ENCODE results near the gene SUSD1. TPM values are rescaled to one million over a fixed set of nuclear protein-coding genes. Genes with fewer than 3 reads are reported as not detected.

The SUSD1 gene
- total RNA-seq, 1 experiment from 2014 or later = 8.1 TPM

DNA sequence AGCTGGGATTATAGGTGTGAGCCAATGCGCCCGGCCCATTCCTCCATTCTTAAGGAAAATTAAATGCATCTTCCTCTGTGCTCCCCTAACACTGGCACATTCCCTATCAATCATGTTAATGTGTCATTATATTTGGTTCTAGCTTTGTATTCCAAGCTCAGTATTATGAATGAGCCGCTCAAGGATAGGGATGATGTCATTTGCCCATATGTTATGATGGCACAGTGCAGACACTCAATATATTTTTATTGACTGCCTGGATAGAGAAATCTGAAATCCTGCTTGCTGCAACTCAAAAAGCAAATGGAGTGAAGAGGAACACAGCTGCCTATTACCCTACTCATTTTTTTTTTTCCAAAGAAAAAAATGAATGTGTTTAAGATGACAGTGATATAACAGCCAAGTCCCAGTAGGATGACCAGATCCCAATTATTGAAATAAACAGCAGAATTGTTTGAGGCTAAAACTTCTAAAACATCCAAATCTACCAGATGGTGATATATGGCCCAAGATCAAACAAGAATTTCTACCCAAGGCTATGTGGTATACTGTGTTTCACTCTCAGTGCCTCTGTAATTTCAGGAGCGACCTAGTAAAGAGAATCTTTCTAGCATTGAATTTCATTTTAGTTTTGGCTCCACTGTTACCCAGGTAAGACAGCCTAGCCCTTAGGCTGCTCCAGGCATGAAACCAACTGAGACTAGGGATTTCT, 16.3 kb downstream of the SUSD1 start:
- no peak overlapping the region for H2BK15ac ChIP-seq (ENCODE audit: low read depth, low read length)
- TF ChIP-seq, protein P1, sequence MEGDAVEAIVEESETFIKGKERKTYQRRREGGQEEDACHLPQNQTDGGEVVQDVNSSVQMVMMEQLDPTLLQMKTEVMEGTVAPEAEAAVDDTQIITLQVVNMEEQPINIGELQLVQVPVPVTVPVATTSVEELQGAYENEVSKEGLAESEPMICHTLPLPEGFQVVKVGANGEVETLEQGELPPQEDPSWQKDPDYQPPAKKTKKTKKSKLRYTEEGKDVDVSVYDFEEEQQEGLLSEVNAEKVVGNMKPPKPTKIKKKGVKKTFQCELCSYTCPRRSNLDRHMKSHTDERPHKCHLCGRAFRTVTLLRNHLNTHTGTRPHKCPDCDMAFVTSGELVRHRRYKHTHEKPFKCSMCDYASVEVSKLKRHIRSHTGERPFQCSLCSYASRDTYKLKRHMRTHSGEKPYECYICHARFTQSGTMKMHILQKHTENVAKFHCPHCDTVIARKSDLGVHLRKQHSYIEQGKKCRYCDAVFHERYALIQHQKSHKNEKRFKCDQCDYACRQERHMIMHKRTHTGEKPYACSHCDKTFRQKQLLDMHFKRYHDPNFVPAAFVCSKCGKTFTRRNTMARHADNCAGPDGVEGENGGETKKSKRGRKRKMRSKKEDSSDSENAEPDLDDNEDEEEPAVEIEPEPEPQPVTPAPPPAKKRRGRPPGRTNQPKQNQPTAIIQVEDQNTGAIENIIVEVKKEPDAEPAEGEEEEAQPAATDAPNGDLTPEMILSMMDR (conservative IDR thresholded peaks at IDR 0.05) = no peak

More for the DNA sequence above, 16.3 kb downstream of the SUSD1 start:
- no peak overlapping the region for H3K18ac ChIP-seq (ENCODE audit: insufficient read length, low read depth, low read length)
- no peak overlapping the region for H3K4me2 ChIP-seq (ENCODE audit: insufficient read depth, insufficient read length, low read length)
- Mint-ChIP-seq H3K4me3 (no peak overlapping the region), H3K9me3 (no peaks in the 10 kb centered on the region), H3K27me3 (ENCODE audit: low read depth) (no peaks in the 10 kb centered on the region), H3K36me3 (ENCODE audit: insufficient read depth in 1 of 3, low read depth in 3 of 3) (no peaks in the 10 kb centered on the region; a peak in 1 of 7 replicates), H3K4me1 (no peaks in the 10 kb centered on the region), H3K27ac (0 out of 7 replicates have a peak overlapping the region, but pooled peaks of 1 of the 3 experiments have one; percentile 55)
- no peak overlapping the region for H2BK120ac ChIP-seq (ENCODE audit: low read depth, low read length, poor library complexity, severe bottlenecking)
- H2BK20ac ChIP-seq (ENCODE audit: low read depth, low read length, poor library complexity, severe bottlenecking) = no peak overlapping the region
- no peaks in the 10 kb centered on the region for H3K23me2 ChIP-seq (ENCODE audit: insufficient read length, low read depth, low read length, poor library complexity, severe bottlenecking)
- H3K79me1 ChIP-seq (ENCODE audit: insufficient read depth, low read depth, low read length, poor library complexity, severe bottlenecking) = no peaks in the 10 kb centered on the region
- H3K23ac ChIP-seq (ENCODE audit: insufficient read length, low read depth, low read length) = no peak overlapping the region
- H4K91ac ChIP-seq (ENCODE audit: insufficient read length, low read depth, low read length) = no peak overlapping the region
- no peak for DNase-seq
- no peak overlapping the region for H2AK5ac ChIP-seq (ENCODE audit: insufficient read length, low read length)
- H3K27ac ChIP-seq (ENCODE audit: insufficient read length, low read depth, low read length) = no peak overlapping the region
- no peak overlapping the region for H4K8ac ChIP-seq (replicated peaks; ENCODE audit: insufficient read length, low read depth, low read length)
- WGBS (ENCODE audit: extremely low coverage, insufficient read length, low lambda C conversion rate) = no CpG with 5 or more reads among the region's 4 CpGs
- H3K4me1 ChIP-seq (ENCODE audit: insufficient read depth, low read length) = no peaks in the 10 kb centered on the region
- no peak overlapping the region for H2BK5ac ChIP-seq (ENCODE audit: insufficient read length, low read length)
- H4K20me1 ChIP-seq (ENCODE audit: control insufficient read depth, insufficient read depth, insufficient read length) = no peaks in the 10 kb centered on the region
- no peak overlapping the region for H3K4ac ChIP-seq (ENCODE audit: low read depth, low read length)
- H2BK12ac ChIP-seq (ENCODE audit: insufficient read length, low read depth, low read length) = no peak overlapping the region
- H3K14ac ChIP-seq (ENCODE audit: insufficient read depth, low read length) = no peak overlapping the region
- H3K9me3 ChIP-seq (ENCODE audit: control insufficient read depth, low read depth, low read length) = no peaks in the 10 kb centered on the region
- no peak overlapping the region for H4K5ac ChIP-seq (ENCODE audit: insufficient read length, low read depth, low read length)
- no peak overlapping the region for H3K56ac ChIP-seq (ENCODE audit: insufficient read length, low read depth, low read length)
- no peaks in the 10 kb centered on the region for H3K79me2 ChIP-seq (ENCODE audit: insufficient read depth, low read length)
- no peaks in the 10 kb centered on the region for H3K27me3 ChIP-seq (ENCODE audit: insufficient read depth, low read length)
- no peak overlapping the region for H3T11ph ChIP-seq (ENCODE audit: low read length)
- H2AFZ ChIP-seq (ENCODE audit: low read length) = no peak overlapping the region
- no peak overlapping the region for H3K9ac ChIP-seq (ENCODE audit: extremely low read depth, insufficient read length, low read length)
